Thoracic aorta (tissue), 2 donors: ENCODE measurements around the gene LSP1. TPM values are rescaled to one million over a fixed set of nuclear protein-coding genes. Genes with fewer than 3 reads are reported as not detected.

Experiments used
- ATAC-seq: fragments of 150-250 bp; one replicate; pipeline ENCODE4 v1.8.0; 2017; ENCODE audit warnings: low read depth; ENCODE audit not compliant: insufficient number of reproducible peaks, low FRiP score
- DNase-seq: peaks from one replicate; pipeline ENCODE4 v3.0.0-alpha.2; 2020; ENCODE audit warnings: low spot score
- H3K27ac ChIP-seq, 2 donors: fragments of 200-600 bp; sonication (generic); 1 replicate in 1 of 2; 2 replicates in 1 of 2; pipeline ENCODE4 v1.5.1; 2016; ENCODE audit warnings: mild to moderate bottlenecking in 2 of 2, moderate library complexity in 2 of 2
- H3K27me3 ChIP-seq: fragments of 200-600 bp; sonication (generic); replicated peaks from 2 replicates; pipeline ENCODE4 v1.6.0; 2016; ENCODE audit warnings: mild to moderate bottlenecking; ENCODE audit not compliant: insufficient read depth
- H3K36me3 ChIP-seq: fragments of 200-600 bp; sonication (generic); one replicate; pipeline ENCODE4 v1.5.1; 2016
- H3K4me1 ChIP-seq, 2 donors: fragments of 200-600 bp; sonication (generic); 1 replicate in 1 of 2; 2 replicates in 1 of 2; pipeline versions ENCODE4 v1.5.1 to v1.6.0; 2016; ENCODE audit warnings: low read depth in 2 of 2, mild to moderate bottlenecking in 1 of 2; ENCODE audit not compliant: control insufficient read depth in 1 of 2
- H3K4me3 ChIP-seq: fragments of 200-600 bp; sonication (generic); 2 replicates; pipeline ENCODE4 v1.5.1; 2016; ENCODE audit warnings: mild to moderate bottlenecking
- H3K9me3 ChIP-seq: fragments of 200-600 bp; sonication (generic); 2 replicates; pipeline ENCODE4 v1.5.1; 2016
- CTCF ChIP-seq: fragments of 200-600 bp; sonication (generic); IDR thresholded peaks from one replicate; pipeline ENCODE4 v1.5.1; 2019; ENCODE audit warnings: antibody characterized with exemption
- total RNA-seq, 2 donors: library from RNA; depleted of rRNA; stranded (reverse); fragments of >200 nt; gene quantifications; one replicate each; pipeline versions ENCODE4 v1.1.0 to v1.2.3, GENCODE V29; 2016

The LSP1 gene
- total RNA-seq, 2 donors from 2014 or later: 23.6 to 40.5 TPM

GRCh38 chr11:1863352-1864216, 10.7 kb downstream of the LSP1 start:
- H3K27me3 ChIP-seq: no peaks in the 10 kb centered on the region
- H3K4me1 ChIP-seq: peaks cover 31 to 47% of the 10 kb centered on the region in 2 donors
- H3K36me3 ChIP-seq: no peaks in the 10 kb centered on the region
- DNase-seq (peak; percentile 74), ATAC-seq (peak; percentile 78)
- TF ChIP-seq CTCF: no peak
- peak overlapping the region; percentile 84 to 90 for H3K27ac ChIP-seq
- no peaks in the 10 kb centered on the region for H3K9me3 ChIP-seq
- H3K4me3 ChIP-seq: peak overlapping the region; percentile 52

- H3K36me3 ChIP-seq: no peaks in the 10 kb centered on the region
- H3K4me1 ChIP-seq: peaks cover 37 to 53% of the 10 kb centered on the region in 2 donors
- TF ChIP-seq CTCF: no peak
- no peaks in the 10 kb centered on the region for H3K27me3 ChIP-seq
- no peak for ATAC-seq
- H3K9me3 ChIP-seq: no peaks in the 10 kb centered on the region
- no peak for DNase-seq
- H3K27ac ChIP-seq: peak overlapping the region; percentile 84 to 90
- peak overlapping the region; percentile 52 for H3K4me3 ChIP-seq
These were observed 11.3 kb downstream of the LSP1 start for GRCh38 chr11:1864231-1864630.

GRCh38 chr11:1864831-1865665, 12.2 kb downstream of the LSP1 start:
- Histone ChIP-seq H3K4me1 (peaks cover 43 to 61% of the 10 kb centered on the region in 2 donors), H3K27ac (peak overlapping the region; percentile 84 to 90), H3K9me3 (no peaks in the 10 kb centered on the region), H3K36me3 (no peaks in the 10 kb centered on the region), H3K27me3 (no peaks in the 10 kb centered on the region), H3K4me3 (peak overlapping the region; percentile 52)
- no peak for ATAC-seq
- DNase-seq: no peak
- TF ChIP-seq CTCF: no peak

- Histone ChIP-seq H3K4me1 (peaks cover 55 to 73% of the 10 kb centered on the region in 2 donors), H3K4me3 (no peak overlapping the region), H3K36me3 (no peaks in the 10 kb centered on the region), H3K27ac (no peak overlapping the region), H3K9me3 (no peaks in the 10 kb centered on the region), H3K27me3 (no peaks in the 10 kb centered on the region)
- ATAC-seq (no peak), DNase-seq (no peak)
- TF ChIP-seq CTCF: no peak
These were observed 13.3 kb downstream of the LSP1 start for GRCh38 chr11:1866226-1866625.

GRCh38 chr11:1866776-1867175, 13.9 kb downstream of the LSP1 start:
- Histone ChIP-seq H3K27ac (no peak overlapping the region), H3K27me3 (no peaks in the 10 kb centered on the region), H3K4me3 (no peak overlapping the region), H3K36me3 (no peaks in the 10 kb centered on the region), H3K9me3 (no peaks in the 10 kb centered on the region), H3K4me1 (peaks cover 58 to 78% of the 10 kb centered on the region in 2 donors)
- DNase-seq (no peak), ATAC-seq (no peak)
- TF ChIP-seq CTCF: no peak
